ENCODE results near the gene PRKCE.

- no peak for TF ChIP-seq POLR2A (IDR thresholded peaks at IDR 0.05)
- no peak for TF ChIP-seq CTCF (IDR thresholded peaks at IDR 0.05)
- no peak for TF ChIP-seq POLR2AphosphoS5 (IDR thresholded peaks at IDR 0.05)
- TF ChIP-seq EP300 (IDR thresholded peaks at IDR 0.05): no peak
Observed at GRCh38 chr2:45834372-45834771, 182.9 kb downstream of the PRKCE start.

Data from sigmoid colon (tissue), 4 donors.